ENCODE measurements around the gene HIF1A. TPM values are rescaled to one million over a fixed set of nuclear protein-coding genes. Genes with fewer than 3 reads are reported as not detected.
A peak's percentile ranks its signal among the peaks of the same experiment; 100 is the strongest.

HIF1A gene
- total and polyA plus RNA-seq, 2 of the 13 experiments (the other 11 are each of a cell fraction or from before 2014, with no cell fraction given), result 41.0 to 126 TPM

DNA sequence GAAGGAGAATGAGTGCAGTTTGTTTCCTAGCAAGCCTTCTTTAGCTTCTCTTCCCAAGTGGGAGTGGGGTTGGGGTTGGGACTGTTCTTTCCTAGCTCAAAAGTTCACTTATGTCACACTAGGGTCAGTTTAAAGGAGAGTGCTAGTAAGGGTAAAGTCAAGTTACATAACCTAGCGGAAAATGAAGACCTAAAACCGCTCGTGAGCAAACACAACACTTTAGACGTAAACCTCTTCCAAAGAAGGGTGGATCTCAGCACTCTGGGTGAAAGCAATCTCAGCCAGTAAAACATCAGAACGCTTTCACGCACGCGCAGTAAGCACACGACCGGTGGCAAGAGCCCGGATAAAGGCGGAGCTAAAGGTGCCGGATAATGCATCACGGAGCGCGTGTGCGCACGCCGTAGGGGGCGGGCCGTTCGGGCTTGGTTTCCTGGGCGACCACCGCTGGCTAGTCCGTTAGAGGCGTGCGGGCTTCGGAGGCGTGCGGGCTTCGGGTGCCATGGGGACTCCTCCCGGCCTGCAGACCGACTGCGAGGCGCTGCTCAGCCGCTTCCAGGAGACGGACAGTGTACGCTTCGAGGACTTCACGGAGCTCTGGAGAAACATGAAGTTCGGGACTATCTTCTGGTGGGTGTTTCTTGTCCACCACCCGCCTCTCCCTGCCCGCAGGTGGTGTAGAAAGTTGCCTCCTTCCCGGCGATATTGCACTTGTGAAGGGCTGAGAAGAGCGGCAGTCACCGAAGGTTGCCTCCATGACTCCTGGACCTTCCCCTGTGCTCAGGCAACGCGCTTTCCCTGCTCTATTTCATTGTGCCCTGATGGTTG is 66.9 kb downstream of the HIF1A start, which contains the start of gene SNAPC1 (continued):
- TF ChIP-seq, protein P1, sequence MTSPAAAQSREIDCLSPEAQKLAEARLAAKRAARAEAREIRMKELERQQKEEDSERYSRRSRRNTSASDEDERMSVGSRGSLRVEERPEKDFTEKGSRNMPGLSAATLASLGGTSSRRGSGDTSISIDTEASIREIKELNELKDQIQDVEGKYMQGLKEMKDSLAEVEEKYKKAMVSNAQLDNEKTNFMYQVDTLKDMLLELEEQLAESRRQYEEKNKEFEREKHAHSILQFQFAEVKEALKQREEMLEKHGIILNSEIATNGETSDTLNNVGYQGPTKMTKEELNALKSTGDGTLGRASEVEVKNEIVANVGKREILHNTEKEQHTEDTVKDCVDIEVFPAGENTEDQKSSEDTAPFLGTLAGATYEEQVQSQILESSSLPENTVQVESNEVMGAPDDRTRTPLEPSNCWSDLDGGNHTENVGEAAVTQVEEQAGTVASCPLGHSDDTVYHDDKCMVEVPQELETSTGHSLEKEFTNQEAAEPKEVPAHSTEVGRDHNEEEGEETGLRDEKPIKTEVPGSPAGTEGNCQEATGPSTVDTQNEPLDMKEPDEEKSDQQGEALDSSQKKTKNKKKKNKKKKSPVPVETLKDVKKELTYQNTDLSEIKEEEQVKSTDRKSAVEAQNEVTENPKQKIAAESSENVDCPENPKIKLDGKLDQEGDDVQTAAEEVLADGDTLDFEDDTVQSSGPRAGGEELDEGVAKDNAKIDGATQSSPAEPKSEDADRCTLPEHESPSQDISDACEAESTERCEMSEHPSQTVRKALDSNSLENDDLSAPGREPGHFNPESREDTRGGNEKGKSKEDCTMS (CRISPR knock-in tag; conservative IDR thresholded peaks at IDR 0.05), result no peak
- TF ChIP-seq TRIM24 (CRISPR knock-in tag; IDR thresholded peaks at IDR 0.05) (no peak), RFXANK (CRISPR knock-in tag; IDR thresholded peaks at IDR 0.05) (no peak), ZNF512 (CRISPR knock-in tag; IDR thresholded peaks at IDR 0.05) (no peak; the same call in 1 of the 2 replicates), ZNF652 (CRISPR knock-in tag; IDR thresholded peaks at IDR 0.05; ENCODE audit: borderline replicate concordance, low read depth) (no peak; the same call in 1 of the 2 replicates), ZNF460 (CRISPR knock-in tag; IDR thresholded peaks at IDR 0.05; ENCODE audit: borderline replicate concordance) (no peak), ISX (CRISPR knock-in tag; conservative IDR thresholded peaks at IDR 0.05) (no peak), ZBTB20 (CRISPR knock-in tag; IDR thresholded peaks at IDR 0.05; ENCODE audit: borderline replicate concordance, low read depth) (peak; percentile 36; the same call in 1 of the 2 replicates), ZBTB40 (IDR thresholded peaks at IDR 0.05) (no peak), ZBTB40 (CRISPR knock-in tag; IDR thresholded peaks at IDR 0.05) (no peak), ZBTB21 (CRISPR knock-in tag; IDR thresholded peaks at IDR 0.05) (no peak), ZNF766 (CRISPR knock-in tag; IDR thresholded peaks at IDR 0.05; ENCODE audit: borderline replicate concordance) (no peak; the same call in 1 of the 2 replicates), ZFX (CRISPR knock-in tag; IDR thresholded peaks at IDR 0.05; ENCODE audit: low read depth) (peak; percentile 63; the same call in 1 of the 2 replicates), KLF9 (CRISPR knock-in tag; IDR thresholded peaks at IDR 0.05; ENCODE audit: low read depth) (no peak), HMG20B (CRISPR knock-in tag; conservative IDR thresholded peaks at IDR 0.05) (no peak), ZNF138 (CRISPR knock-in tag; IDR thresholded peaks at IDR 0.05; ENCODE audit: low read depth) (no peak), RELA (CRISPR knock-in tag; IDR thresholded peaks at IDR 0.05) (no peak)

Data from HepG2 (cell line).